HG02840 (cell line): ENCODE results near the gene ELL3.
"Not testable (repeated sequence)": the region's sequence is repeated elsewhere in the genome, so short reads cannot be mapped to it uniquely, and the experiment has no call there.

Experiments
- ATAC-seq: cut with Tn5 transposase; IDR thresholded peaks from one replicate; pipeline ENCODE4 v1.9.1; 2021; ENCODE audit warnings: mild to moderate bottlenecking, moderate library complexity, moderate number of reproducible peaks; ENCODE audit not compliant: unreplicated experiment, low FRiP score

ELL3 gene, protein sequence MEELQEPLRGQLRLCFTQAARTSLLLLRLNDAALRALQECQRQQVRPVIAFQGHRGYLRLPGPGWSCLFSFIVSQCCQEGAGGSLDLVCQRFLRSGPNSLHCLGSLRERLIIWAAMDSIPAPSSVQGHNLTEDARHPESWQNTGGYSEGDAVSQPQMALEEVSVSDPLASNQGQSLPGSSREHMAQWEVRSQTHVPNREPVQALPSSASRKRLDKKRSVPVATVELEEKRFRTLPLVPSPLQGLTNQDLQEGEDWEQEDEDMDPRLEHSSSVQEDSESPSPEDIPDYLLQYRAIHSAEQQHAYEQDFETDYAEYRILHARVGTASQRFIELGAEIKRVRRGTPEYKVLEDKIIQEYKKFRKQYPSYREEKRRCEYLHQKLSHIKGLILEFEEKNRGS

DNA sequence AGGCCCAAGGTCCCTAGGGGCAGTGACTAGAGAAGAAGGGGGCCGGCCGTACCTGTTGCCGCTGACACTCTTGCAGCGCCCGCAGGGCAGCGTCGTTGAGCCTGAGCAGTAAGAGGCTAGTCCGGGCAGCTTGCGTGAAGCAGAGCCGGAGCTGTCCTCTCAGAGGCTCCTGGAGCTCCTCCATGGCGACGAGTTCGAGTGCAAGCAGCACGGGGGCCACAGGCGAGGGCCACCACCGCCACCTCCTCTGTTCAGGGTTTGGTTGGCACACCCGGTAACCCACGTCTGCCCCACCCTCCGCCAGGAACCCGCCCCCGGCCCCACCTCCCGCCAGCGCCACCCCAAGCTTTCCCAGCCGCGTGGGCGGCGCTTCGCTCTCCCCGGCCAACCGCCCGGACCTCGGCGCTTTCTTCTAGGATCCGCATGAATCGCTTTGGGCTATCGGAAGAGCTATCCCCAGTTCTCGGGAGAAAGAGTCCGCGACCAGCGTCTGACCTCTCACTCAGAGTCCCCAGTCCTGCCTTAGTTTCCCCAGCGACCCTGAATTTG, at the start of gene ELL3:
Gene ELL3 (minus strand): TSS at position 249 of the 549 bp plus-strand sequence. CDS start 65 bp downstream, at position 184.
- peak; percentile 42 for ATAC-seq

DNA sequence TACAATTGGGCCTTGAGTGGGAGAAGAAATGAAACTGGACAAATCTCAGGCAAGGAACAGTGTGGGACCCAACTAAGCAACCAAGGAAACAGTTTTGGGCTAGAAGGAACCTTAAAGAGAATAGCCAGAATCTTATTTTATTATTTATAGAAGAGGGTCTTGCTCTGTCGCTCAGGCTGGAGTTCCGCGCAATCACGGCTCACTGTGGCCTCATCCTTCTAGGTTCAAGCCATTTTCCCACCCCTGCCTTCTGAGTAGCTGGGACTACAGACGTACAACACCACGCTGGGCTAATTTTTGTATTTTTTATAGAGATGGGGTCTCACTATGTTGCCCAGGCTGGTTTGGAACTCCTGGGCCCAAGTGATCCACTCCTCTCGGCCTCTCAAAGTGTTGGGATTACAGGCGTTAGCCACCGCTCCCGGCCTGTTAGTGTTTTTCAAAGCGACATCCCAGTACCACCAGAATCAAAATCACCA, 49.3 kb upstream of the ELL3 start:
- ATAC-seq = no peak

DNA sequence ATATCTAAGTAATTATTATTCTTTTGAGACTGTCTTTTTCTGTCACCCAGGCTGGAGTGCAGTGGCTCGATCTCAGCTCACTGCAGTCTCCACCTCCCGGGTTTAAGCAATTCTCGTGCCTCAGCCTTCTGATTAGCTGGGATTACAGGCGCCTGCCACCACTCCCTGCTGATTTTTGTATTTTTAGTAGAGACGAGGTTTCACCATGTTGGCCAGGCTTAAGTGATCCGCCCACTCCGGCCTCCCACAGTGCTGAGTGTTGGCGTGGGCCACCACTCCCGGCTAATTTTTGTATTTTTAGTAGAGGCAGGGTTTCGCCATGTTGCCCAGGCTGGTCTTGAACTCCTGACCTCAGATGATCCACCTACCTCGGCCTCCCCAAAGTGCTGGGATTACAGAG, 48.5 kb upstream of the ELL3 start:
- ATAC-seq = not testable (repeated sequence)

DNA sequence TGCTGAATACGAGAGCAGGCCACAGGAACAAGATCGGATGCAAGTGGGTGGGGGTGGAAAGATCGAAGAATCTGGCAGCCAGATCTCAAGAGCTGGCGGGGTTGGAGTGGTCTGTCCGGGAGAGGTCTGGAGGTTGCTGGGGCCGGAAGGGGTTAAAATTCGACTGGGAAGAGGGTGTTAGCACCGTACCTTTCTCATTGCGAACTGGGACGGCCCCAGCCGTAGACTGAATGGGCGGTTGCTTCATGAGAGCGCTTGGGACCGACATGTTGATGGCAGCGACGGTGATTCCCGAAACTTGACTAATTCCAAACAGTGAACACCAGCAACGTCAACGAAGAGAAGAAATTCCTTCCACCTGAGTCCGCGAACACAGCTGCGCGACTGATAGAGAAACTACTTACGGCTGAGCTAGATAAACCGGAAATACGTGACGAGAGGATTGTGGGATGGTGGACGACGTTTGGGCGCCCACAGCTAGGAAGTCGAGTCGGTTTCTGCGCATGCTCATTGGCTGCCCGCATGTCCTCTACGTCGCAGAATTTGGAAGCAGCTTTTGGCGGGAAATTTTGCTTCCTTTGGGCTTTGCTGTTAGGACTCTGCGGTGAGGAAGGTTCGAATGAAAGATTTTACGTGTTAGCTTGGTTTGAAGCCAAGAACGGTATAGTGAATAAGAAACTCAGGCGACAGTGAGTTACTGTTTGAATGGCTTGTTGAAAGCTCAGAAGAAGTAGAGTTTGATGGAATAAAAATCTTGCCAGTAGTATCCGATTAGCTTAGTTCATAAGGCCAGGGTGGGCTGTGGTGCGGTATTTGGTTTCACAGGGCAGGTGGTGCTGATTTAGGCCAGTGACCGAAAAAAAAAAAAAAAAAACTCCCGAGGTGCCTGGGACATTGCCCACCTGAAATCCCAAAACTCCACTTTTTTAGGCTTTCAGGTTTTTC, 47.8 kb upstream of the ELL3 start, which contains the start of gene MFAP1:
Gene MFAP1 (minus strand): TSS at position 389 of the 945 bp plus-strand sequence. CDS start 121 bp downstream, at position 268.
- ATAC-seq = peak; percentile 70

DNA sequence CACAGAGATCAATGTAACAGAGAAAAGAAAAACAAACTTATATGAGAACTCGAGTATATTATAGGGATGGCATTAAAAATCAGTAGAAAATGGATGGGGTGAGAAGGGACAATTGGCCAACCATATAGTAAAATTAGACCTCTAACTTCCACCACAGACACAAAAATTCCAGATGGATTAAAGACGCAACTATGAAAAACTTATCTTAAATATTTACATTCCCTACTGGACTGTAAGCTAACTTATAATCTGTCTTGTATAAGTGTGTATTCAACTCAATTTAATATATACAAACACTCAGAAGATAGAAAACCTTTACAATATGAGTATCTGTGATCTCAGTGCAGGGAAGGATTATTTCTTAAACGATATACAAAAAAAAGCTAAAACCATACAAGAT, 44.7 kb upstream of the ELL3 start:
- no peak for ATAC-seq

DNA sequence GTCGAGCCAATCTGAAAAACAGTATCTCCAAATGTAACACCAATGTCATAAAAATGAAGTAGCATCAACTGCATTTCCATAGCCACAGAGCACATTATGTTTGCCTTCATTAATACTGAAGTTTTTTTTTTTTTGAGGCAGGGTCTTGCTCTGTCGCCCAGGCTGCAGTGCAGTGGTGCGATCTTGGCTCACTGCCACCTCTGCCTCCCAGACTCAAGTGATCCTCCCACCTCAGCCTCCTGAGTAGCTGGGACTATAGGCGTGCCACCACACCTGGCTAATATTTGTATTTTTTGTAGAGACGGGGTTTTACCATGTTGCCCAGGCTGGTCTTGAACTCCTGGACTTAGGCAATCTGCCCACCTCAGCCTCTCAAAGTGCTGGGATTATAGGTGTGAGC, 38.3 kb upstream of the ELL3 start:
- not testable (repeated sequence) for ATAC-seq

DNA sequence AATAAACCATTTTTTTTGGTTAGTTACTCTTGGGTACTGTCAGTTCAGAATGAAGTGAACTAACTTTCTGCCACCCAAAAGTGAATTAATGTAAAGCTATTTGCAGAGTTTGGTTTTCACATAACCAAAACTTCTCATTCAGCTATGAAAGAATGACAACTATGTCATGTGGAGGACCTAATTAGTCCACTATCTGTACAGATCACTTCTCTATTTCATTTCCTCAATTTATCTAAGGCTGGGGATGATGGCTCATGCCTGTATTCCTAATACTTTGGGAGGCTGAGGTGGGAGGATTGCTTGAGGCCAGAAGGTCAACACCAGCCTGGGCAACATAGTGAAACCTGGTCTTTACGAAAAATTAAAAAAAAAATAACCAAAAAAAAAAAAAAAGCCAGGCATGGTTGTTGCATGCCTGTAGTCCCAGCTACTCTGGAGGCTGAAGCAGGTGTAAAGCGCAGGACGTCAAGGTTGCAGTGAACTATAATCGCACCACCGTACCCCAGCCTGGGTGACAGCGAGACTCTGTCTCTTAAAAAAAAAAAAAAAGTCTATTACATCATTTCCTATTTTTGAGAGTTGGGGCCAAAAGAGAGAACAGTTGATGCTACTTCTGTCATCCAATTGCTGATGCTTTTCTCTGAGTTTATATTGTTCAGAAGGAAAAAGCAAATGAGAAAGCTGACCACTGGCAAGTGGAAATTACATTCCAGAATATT, 32.4 kb upstream of the ELL3 start:
- ATAC-seq = no peak

DNA sequence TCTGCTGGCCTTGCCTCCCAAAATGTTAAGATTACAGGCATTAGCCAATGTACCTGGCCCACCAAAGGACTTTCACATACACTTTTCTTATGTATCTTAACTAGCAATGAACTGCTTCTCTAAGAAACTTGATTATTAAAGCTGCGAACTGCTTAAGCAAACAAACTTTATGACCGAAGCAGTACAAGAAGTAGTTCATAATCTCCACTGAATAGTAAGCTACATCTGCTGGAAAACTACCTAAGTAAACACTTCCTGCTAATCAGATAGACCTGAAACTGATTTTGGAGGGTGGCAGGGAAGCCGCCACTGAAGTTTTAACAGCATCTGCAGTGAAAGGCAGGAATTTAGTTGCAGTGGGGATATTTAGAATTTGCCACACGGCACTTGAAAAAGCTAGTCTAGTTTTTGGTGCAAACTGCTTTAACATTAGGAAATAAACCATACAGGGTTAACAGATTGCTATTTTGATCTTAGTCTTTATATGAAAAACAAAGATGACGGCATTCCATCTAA, 31.7 kb upstream of the ELL3 start:
- no peak for ATAC-seq

DNA sequence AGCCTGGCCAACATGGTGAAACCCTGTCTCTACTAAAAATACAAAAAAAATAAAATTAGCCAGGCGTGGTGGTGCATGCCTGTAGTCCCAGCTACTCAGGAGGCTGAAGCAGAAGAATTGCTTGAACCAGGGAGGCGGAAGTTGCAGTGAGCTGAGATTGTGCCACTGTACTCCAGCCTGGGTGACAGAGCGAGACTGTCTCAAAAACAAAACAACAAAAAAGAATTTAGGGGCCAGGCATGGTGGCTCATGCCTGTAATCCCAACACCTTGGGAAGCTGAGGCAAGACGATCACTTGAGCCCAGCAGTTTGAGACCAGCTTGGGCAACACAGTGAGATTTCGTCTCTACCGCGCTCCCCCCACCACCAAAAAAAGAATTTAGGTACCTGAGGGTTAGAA, 25.9 kb upstream of the ELL3 start:
- not testable (repeated sequence) for ATAC-seq

DNA sequence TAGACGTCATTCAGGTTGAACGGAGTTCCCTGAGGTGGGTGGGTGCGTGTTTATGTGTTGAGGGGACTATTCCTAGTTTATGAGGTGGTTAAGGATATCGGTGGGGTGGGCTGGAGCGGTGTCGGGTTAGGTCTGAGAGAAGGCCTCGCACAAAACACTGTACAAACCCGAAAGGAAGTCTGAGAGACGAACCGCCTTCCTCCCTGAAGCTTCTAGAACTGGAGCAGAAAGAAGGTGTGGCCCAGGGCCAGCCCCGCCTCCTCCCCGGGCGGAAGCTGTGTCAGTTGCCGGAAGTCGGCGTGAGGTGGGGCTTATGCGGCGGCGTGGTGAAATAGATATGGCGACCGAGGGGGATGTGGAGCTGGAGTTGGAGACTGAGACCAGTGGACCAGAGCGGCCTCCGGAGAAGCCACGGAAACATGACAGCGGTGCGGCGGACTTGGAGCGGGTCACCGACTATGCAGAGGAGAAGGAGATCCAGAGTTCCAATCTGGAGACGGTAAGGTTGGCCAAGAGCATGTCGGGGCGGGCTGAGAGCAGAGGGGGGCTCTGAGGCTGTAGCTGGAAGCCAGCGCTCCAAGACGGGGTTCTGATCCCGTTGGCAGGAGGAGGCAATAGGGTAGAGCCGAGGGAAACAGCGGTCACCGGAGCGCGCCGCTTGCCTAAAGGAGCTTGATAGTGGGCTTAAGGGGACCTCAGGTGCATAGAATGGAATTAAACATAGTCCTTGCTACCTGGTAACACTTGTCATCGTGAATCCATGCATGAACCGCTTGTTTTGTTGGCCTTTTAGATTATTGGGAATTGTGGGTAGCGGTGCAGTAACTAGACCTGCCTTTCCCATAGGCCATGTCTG, 23.7 kb upstream of the ELL3 start, which contains the start of gene HYPK:
Gene HYPK (plus strand): TSS at position 314 of the 856 bp plus-strand sequence. CDS start 24 bp downstream, at position 338.
- ATAC-seq = peak; percentile 77

DNA sequence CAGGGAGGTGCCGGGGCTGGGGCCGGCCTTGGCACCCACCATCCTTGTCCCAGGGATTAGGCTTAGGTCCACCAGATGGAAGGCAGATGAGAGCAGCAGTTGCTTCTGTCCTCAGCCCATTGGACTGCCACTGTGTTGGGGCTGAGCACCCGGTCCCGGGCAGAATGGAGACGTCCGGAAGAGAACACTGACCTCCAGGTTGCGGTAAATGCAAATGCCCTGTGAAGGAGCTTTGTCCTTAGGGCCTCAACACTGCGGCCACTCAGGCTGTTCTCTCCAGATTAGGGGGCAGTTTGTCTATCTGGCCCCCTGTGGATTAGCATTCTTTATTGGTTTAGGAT, 23.1 kb upstream of the ELL3 start, which contains the start of gene SERINC4:
Gene SERINC4 (minus strand): TSS at position 276 of the 341 bp plus-strand sequence. CDS start 234 bp downstream, at position 42.
- no peak for ATAC-seq

DNA sequence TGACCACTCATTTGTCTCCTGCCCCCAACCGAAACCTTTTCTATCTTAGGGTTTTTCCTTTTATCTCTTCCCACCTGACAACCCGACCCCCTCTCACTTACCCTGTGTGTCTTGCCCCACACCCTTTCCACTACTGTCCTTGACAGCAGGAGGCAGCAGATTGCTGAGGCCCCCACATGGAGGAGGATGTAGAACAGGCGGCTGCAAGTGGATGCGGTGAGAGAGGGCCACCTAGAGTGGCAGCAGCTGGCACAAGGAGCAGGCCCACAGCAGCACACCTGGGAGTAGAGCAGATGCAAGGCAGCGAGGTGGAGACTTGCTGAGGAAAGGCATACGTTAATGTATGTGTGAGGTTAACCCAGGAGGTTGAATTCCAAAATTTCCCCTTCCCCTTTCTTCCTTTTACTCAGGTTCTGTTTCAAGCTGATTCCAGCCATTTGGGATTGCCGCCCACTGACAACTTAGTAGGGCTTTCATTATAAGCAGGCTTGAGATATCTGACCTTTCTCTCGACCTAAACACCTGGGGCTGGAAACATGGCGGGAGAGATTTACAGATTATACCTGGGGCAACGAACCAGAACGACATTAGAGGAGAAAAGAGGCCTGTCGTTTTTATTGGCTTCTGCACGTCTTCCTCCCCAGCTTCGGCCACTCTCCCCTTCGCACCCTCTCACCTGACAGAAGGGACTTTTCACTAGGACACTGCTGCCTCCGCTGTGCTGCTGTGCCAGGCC, 22.6 kb upstream of the ELL3 start:
- no peak for ATAC-seq

DNA sequence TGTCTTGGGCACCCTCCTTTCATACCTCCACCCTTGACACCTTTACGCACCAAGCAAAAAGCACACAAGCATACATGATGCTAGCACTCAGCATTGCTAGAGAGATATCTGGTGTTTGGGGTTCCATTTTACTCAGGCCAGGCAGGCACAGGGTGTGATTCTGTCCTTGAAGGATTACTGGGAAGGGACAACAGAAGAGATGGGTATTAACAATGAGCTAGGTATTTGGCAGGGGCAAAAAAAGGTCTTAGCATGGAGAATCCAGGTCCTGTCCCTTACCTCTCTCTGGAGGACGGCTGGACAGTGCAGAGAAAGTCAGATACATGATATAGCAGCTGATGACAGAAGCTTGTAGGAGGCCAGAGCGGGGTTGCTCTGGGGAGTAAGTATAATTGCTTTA, 19.8 kb upstream of the ELL3 start:
- ATAC-seq = no peak

DNA sequence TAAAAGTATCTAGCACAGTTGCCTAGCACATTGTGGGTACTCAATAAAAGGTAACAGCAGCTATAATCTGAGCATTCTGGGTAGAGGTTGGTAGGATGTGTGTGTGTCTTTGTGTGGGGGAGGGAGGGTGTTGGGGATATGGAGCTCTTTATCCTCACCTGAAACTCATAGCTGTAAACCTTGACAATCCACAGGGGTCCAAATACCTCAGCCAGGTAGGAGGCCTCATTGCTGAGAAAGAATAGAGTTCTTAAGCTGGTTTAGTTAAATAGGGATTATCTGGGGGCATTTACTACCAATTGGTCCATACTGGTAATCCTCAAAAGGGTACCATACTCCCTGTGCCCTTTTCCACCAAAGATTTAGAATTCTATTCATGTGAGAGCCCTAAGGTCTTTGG, 19.2 kb upstream of the ELL3 start:
- no peak for ATAC-seq

DNA sequence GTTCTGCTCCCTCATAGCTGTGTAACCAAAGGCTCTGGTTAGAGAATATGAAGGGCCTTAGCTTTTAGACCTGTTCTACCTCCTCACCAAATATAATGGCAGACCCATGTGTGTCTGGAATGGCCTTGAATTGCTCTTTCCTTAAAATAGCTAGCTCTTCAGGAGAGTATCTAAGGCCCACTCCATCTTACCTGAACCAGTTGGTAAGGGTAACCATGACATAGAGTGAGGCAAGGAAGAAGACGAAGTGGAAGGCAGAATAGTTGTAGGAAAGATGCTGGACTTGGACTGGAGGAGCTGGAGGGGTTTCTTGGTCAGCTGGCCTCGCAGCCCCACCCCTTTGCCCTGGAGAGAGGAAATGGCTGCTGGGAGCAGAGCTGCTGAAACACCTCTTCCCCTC, 18.4 kb upstream of the ELL3 start:
- no peak for ATAC-seq

DNA sequence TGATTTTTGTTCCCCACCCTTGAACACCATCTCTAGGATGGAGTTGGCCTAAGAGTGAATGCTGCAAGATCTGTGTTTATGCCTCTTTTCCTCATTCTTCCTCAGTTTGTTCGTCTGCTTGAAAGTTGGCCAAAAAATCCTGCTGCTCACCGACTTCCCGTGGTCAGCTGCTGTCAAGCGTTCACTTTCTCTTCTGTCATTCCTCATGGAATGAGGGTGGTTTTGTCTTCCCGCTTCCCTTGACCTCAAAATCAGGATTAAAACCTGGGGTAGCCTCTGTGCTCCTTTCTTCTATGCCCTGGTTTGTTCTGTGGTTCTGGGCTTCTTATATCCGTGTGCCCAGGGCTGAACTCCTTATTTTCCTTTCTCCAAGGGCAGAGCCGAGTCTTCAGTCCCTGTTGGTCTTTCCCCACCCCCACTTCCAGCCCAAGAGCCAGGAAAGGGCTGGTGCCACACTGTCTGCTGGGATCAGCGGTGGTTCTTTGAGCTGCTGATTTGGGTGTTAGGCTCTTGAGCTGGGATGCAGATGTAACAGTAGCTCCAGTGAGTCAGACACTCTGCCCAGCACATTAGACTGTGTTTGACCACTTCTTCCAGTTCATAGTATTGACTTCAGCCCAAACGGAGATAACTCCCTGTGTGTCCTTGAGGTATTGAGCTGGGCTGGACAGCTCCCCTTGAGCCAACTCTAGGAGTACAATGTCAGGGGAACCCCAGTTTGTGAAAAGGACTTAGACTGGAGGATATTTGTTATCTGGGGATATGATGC, 17.7 kb upstream of the ELL3 start:
- ATAC-seq = no peak

DNA sequence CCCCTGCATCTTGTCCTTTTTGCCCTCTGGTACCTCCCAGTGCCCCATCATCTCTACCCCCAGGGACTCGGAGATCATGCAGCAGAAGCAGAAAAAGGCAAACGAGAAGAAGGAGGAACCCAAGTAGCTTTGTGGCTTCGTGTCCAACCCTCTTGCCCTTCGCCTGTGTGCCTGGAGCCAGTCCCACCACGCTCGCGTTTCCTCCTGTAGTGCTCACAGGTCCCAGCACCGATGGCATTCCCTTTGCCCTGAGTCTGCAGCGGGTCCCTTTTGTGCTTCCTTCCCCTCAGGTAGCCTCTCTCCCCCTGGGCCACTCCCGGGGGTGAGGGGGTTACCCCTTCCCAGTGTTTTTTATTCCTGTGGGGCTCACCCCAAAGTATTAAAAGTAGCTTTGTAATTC, 16.9 kb upstream of the ELL3 start:
- no peak for ATAC-seq
